ENCODE results near the gene JMJD7.

The JMJD7 gene

GRCh38 chr15:41827880-41828806, at the start of gene JMJD7:
Gene JMJD7, plus strand, starts transcription at chr15:41828092. Its CDS starts 33 bp downstream, at chr15:41828125.
- peak; percentile 97 for DNase-seq (ENCODE audit: insufficient read length, low spot score)
- peak; percentile 69 for TF ChIP-seq POLR2A (IDR thresholded peaks at IDR 0.05; ENCODE audit: low read depth, low read length)
- FAIRE-seq = no peak

- no peak for TF ChIP-seq POLR2A (IDR thresholded peaks at IDR 0.05; ENCODE audit: low read depth, low read length)
- FAIRE-seq = no peak
- DNase-seq (ENCODE audit: insufficient read length, low spot score) = no peak
These were observed 49.4 kb upstream of the JMJD7 start for GRCh38 chr15:41778521-41778920.

GRCh38 chr15:41779662-41780157, 48.2 kb upstream of the JMJD7 start:
- no peak for DNase-seq (ENCODE audit: insufficient read length, low spot score)
- no peak for TF ChIP-seq POLR2A (IDR thresholded peaks at IDR 0.05; ENCODE audit: low read depth, low read length)
- FAIRE-seq = no peak

- DNase-seq (ENCODE audit: insufficient read length, low spot score) (no peak), FAIRE-seq (no peak)
- no peak for TF ChIP-seq POLR2A (IDR thresholded peaks at IDR 0.05; ENCODE audit: low read depth, low read length)
These were observed 47.6 kb upstream of the JMJD7 start for GRCh38 chr15:41780266-41780665.

GRCh38 chr15:41780727-41781126, 47.2 kb upstream of the JMJD7 start:
- TF ChIP-seq POLR2A (IDR thresholded peaks at IDR 0.05; ENCODE audit: low read depth, low read length) = no peak
- FAIRE-seq = no peak

GRCh38 chr15:41782371-41783282, 45.3 kb upstream of the JMJD7 start:
- DNase-seq (ENCODE audit: insufficient read length, low spot score) (no peak), FAIRE-seq (peak; percentile 23)
- TF ChIP-seq POLR2A (IDR thresholded peaks at IDR 0.05; ENCODE audit: low read depth, low read length) = no peak

More at GRCh38 chr15:41780727-41781126, 47.2 kb upstream of the JMJD7 start:
- no peak for DNase-seq (ENCODE audit: insufficient read length, low spot score)

GRCh38 chr15:41783296-41783695, 44.6 kb upstream of the JMJD7 start:
- DNase-seq (ENCODE audit: insufficient read length, low spot score) (no peak), FAIRE-seq (no peak)
- no peak for TF ChIP-seq POLR2A (IDR thresholded peaks at IDR 0.05; ENCODE audit: low read depth, low read length)

- no peak for DNase-seq (ENCODE audit: insufficient read length, low spot score)
- FAIRE-seq = no peak
- no peak for TF ChIP-seq POLR2A (IDR thresholded peaks at IDR 0.05; ENCODE audit: low read depth, low read length)
These were observed 39.6 kb upstream of the JMJD7 start for GRCh38 chr15:41788262-41788661.

- TF ChIP-seq POLR2A (IDR thresholded peaks at IDR 0.05; ENCODE audit: low read depth, low read length) = no peak
- no peak for DNase-seq (ENCODE audit: insufficient read length, low spot score)
- no peak for FAIRE-seq
These were observed 38.7 kb upstream of the JMJD7 start for GRCh38 chr15:41789236-41789635.

GRCh38 chr15:41789662-41790061, 38.2 kb upstream of the JMJD7 start:
- FAIRE-seq = no peak

GRCh38 chr15:41790169-41790568, 37.7 kb upstream of the JMJD7 start:
- DNase-seq (ENCODE audit: insufficient read length, low spot score) (no peak), FAIRE-seq (no peak)

More at GRCh38 chr15:41789662-41790061, 38.2 kb upstream of the JMJD7 start:
- no peak for TF ChIP-seq POLR2A (IDR thresholded peaks at IDR 0.05; ENCODE audit: low read depth, low read length)
- no peak for DNase-seq (ENCODE audit: insufficient read length, low spot score)

GRCh38 chr15:41790756-41791546, 36.9 kb upstream of the JMJD7 start:
- FAIRE-seq (no peak), DNase-seq (ENCODE audit: insufficient read length, low spot score) (peak; percentile 38)
- TF ChIP-seq POLR2A (IDR thresholded peaks at IDR 0.05; ENCODE audit: low read depth, low read length) = no peak

More at GRCh38 chr15:41790169-41790568, 37.7 kb upstream of the JMJD7 start:
- no peak for TF ChIP-seq POLR2A (IDR thresholded peaks at IDR 0.05; ENCODE audit: low read depth, low read length)

GRCh38 chr15:41791547-41791937, 36.4 kb upstream of the JMJD7 start:
- FAIRE-seq (no peak), DNase-seq (ENCODE audit: insufficient read length, low spot score) (no peak)
- no peak for TF ChIP-seq POLR2A (IDR thresholded peaks at IDR 0.05; ENCODE audit: low read depth, low read length)

Data from H54 (cell line).